ENCODE measurements around the gene LIN37. TPM values are rescaled to one million over a fixed set of nuclear protein-coding genes. Genes with fewer than 3 reads are reported as not detected.

LIN37 gene
- total and polyA plus RNA-seq, 9 of the 15 experiments (the other 6 are each of a cell fraction or from before 2014, with no cell fraction given), result 1.2 to 12.5 (median 8.6) TPM

- TF ChIP-seq ZNF592 (IDR thresholded peaks at IDR 0.05) (peak; percentile 52; the same call in 1 of the 2 replicates), SIRT6 (IDR thresholded peaks at IDR 0.05; ENCODE audit: low read depth, low read length) (no peak), MXI1 (IDR thresholded peaks at IDR 0.05; ENCODE audit: low read depth, low read length) (no peak), ZFX (CRISPR knock-in tag; IDR thresholded peaks at IDR 0.05) (peak; percentile 50), RBM39 (optimal IDR thresholded peaks at IDR 0.05; ENCODE audit: low read depth, low read length) (no peak), ZNF668 (CRISPR knock-in tag; IDR thresholded peaks at IDR 0.05) (no peak), SMARCA5 (IDR thresholded peaks at IDR 0.05) (no peak), HCFC1 (IDR thresholded peaks at IDR 0.05; ENCODE audit: low read depth, low read length) (peak; percentile 98), ZNF518B (CRISPR knock-in tag; IDR thresholded peaks at IDR 0.05) (no peak), THRA (IDR thresholded peaks at IDR 0.05) (no peak), TEAD4 (IDR thresholded peaks at IDR 0.05; ENCODE audit: low read length) (0 out of 2 replicates have a peak, but pooled peaks have one; percentile 4), TEAD4 (CRISPR knock-in tag; IDR thresholded peaks at IDR 0.05; ENCODE audit: borderline replicate concordance) (no peak), IRF9 (tag; IDR thresholded peaks at IDR 0.05) (peak; percentile 48; the same call in 1 of the 2 replicates), NR2C2 (CRISPR knock-in tag; IDR thresholded peaks at IDR 0.05) (peak; percentile 92), NR2C2 (tag; IDR thresholded peaks at IDR 0.05) (peak; percentile 99), KAT7 (CRISPR knock-in tag; IDR thresholded peaks at IDR 0.05; ENCODE audit: borderline replicate concordance) (no peak; the same call in 1 of the 2 replicates)
Measured at GRCh38 chr19:35748106-35749020, at the start of gene LIN37 (continued).

All from K562 (cell line).